Mesendoderm (in vitro differentiated cells): Measurements from ENCODE around the gene SMIM44.

Experiments used
- DNase-seq: peaks from one replicate; pipeline ENCODE4 v3.0.0; 2013
- H2AK5ac ChIP-seq: 2 replicates; pipeline ENCODE4 v1.6.1; 2013; ENCODE audit warnings: low read length, inconsistent platforms
- H2BK120ac ChIP-seq: 2 replicates; pipeline ENCODE4 v1.6.1; 2013; ENCODE audit warnings: low read depth, mild to moderate bottlenecking, low read length, moderate library complexity, mixed read lengths
- H2BK15ac ChIP-seq: replicated peaks from 2 replicates; pipeline ENCODE4 v1.6.1; 2013; ENCODE audit warnings: low read depth, mild to moderate bottlenecking, moderate library complexity
- H2BK5ac ChIP-seq: 2 replicates; pipeline ENCODE4 v1.6.1; 2013; ENCODE audit warnings: low read length, inconsistent platforms
- H3K18ac ChIP-seq: 2 replicates; pipeline ENCODE4 v1.6.1; 2013; ENCODE audit warnings: mild to moderate bottlenecking, low read length, mixed read lengths
- H3K23ac ChIP-seq: one replicate; pipeline ENCODE4 v1.6.1; 2013; ENCODE audit warnings: low read length
- H3K27ac ChIP-seq: 2 replicates; pipeline ENCODE4 v1.5.1; 2013; ENCODE audit warnings: low read depth, mild to moderate bottlenecking, inconsistent platforms, low read length, moderate library complexity
- H3K27me3 ChIP-seq: 2 replicates; pipeline ENCODE4 v1.6.1; 2013; ENCODE audit warnings: low read length, control low read depth, mild to moderate bottlenecking, inconsistent platforms; ENCODE audit not compliant: insufficient read depth, poor library complexity
- H3K36me3 ChIP-seq: 2 replicates; pipeline ENCODE4 v1.6.1; 2013; ENCODE audit warnings: low read length, inconsistent platforms; ENCODE audit not compliant: control insufficient read depth, insufficient read depth
- H3K4ac ChIP-seq: one replicate; pipeline ENCODE4 v1.6.1; 2013; ENCODE audit warnings: low read depth, mild to moderate bottlenecking, low read length, moderate library complexity
- H3K4me1 ChIP-seq: 2 replicates; pipeline ENCODE4 v1.6.1; 2013; ENCODE audit warnings: low read depth, low read length, inconsistent platforms; ENCODE audit not compliant: control insufficient read depth
- H3K4me2 ChIP-seq: 2 replicates; pipeline ENCODE4 v1.6.1; 2013; ENCODE audit warnings: low read length
- H3K4me3 ChIP-seq: 2 replicates; pipeline ENCODE4 v1.5.1; 2013; ENCODE audit warnings: mild to moderate bottlenecking, low read length
- H3K56ac ChIP-seq: one replicate; pipeline ENCODE4 v1.6.1; 2013; ENCODE audit warnings: low read length
- H3K79me1 ChIP-seq: 2 replicates; pipeline ENCODE4 v1.6.1; 2013; ENCODE audit warnings: low read length, inconsistent platforms
- H3K79me2 ChIP-seq: 2 replicates; pipeline ENCODE4 v1.6.1; 2013; ENCODE audit warnings: mild to moderate bottlenecking, low read length; ENCODE audit not compliant: control insufficient read depth, insufficient read depth
- H3K9ac ChIP-seq: 2 replicates; pipeline ENCODE4 v1.6.1; 2013; ENCODE audit warnings: low read length, inconsistent platforms
- H4K5ac ChIP-seq: one replicate; pipeline ENCODE4 v1.6.1; 2013; ENCODE audit warnings: low read length
- H4K8ac ChIP-seq: one replicate; pipeline ENCODE4 v1.6.1; 2013; ENCODE audit warnings: low read depth, mild to moderate bottlenecking, control low read depth, low read length, moderate library complexity
- WGBS: extraction: QIAGEN DNeasy Blood & Tissue Kit; methylation state at CpG from one replicate; pipeline ENCODE4 v1.1.7; 2013; ENCODE audit warnings: low lambda C conversion rate, missing lambda C conversion rate; ENCODE audit not compliant: insufficient coverage; ENCODE audit errors: extremely low coverage; 5-methylcytosine and 5-hydroxymethylcytosine counted together

Gene SMIM44

DNA sequence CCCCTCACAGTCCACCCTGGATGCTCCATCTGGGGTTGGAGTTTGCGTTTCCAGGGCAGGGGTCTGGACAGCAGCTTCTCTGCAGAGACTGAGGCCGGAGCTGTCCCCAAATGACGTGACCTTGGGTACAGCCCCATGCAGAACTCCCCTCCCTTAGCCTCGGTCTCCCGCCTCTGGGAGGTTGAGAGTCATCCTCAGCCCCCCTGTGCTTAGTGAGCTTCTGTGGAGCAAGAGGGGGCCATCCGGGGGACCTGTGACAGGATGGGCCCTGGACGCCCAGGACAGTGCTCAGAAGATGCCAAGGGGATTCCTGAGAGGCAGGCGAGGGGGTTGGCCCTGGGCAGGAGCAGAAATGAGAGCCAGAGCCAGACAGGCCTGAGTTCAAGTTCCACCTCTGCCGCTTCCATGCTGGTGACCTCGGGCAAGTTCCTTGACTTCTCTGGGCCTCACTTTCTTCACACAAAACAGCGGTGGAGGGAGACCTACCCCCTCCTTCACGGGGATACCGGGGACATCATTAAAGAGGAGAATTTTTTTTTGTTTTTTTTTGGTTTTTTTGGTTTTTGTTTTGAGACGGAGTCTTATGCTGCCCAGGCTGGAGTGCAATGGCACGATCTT is 23.2 kb downstream of the SMIM44 start:
- Histone ChIP-seq H3K4me2 (no peak overlapping the region), H3K18ac (no peak overlapping the region), H2BK120ac (no peak overlapping the region), H3K79me1 (no peaks in the 10 kb centered on the region), H3K27ac (no peak overlapping the region), H3K27me3 (no peaks in the 10 kb centered on the region), H3K4me3 (no peak overlapping the region), H2AK5ac (no peak overlapping the region), H2BK15ac (no peak overlapping the region), H3K56ac (peak overlapping the region; percentile 28), H3K4me1 (peaks cover 6% of the 10 kb centered on the region), H3K79me2 (no peaks in the 10 kb centered on the region), H4K5ac (no peak overlapping the region), H4K8ac (no peak overlapping the region), H2BK5ac (peak overlapping the region; percentile 16), H3K23ac (no peak overlapping the region), H3K36me3 (no peaks in the 10 kb centered on the region), H3K4ac (peak overlapping the region; percentile 49), H3K9ac (peak overlapping the region; percentile 2)
- WGBS = no CpG with 5 or more reads among the region's 15 CpGs
- no peak for DNase-seq

- Histone ChIP-seq H3K23ac (peak overlapping the region; percentile 73), H3K4me2 (peak overlapping the region; percentile 61), H3K79me1 (no peaks in the 10 kb centered on the region), H3K56ac (peak overlapping the region; percentile 94), H4K8ac (no peak overlapping the region), H3K79me2 (no peaks in the 10 kb centered on the region), H3K27ac (no peak overlapping the region), H4K5ac (peak overlapping the region; percentile 13), H2BK5ac (peak overlapping the region; percentile 90), H3K4me3 (no peak overlapping the region), H3K4ac (peak overlapping the region; percentile 76), H3K18ac (peak overlapping the region; percentile 51), H2AK5ac (peak overlapping the region; percentile 67), H3K4me1 (peaks cover 6% of the 10 kb centered on the region), H3K27me3 (no peaks in the 10 kb centered on the region), H3K36me3 (no peaks in the 10 kb centered on the region), H2BK120ac (peak overlapping the region; percentile 9), H2BK15ac (no peak overlapping the region), H3K9ac (peak overlapping the region; percentile 60)
- WGBS = no CpG with 5 or more reads among the region's 26 CpGs
- peak; percentile 95 for DNase-seq
These were observed 24.0 kb downstream of the SMIM44 start for GRCh38 chr19:3459089-3459881.

- DNase-seq = peak; percentile 63
- H3K27ac ChIP-seq = peak overlapping the region; percentile 61
- H3K4me1 ChIP-seq = peaks cover 6% of the 10 kb centered on the region
- no peaks in the 10 kb centered on the region for H3K79me1 ChIP-seq
- peak overlapping the region; percentile 76 for H3K4ac ChIP-seq
- no peaks in the 10 kb centered on the region for H3K27me3 ChIP-seq
- H4K5ac ChIP-seq = no peak overlapping the region
- H2BK120ac ChIP-seq = no peak overlapping the region
- no peak overlapping the region for H4K8ac ChIP-seq
- peak overlapping the region; percentile 78 for H2AK5ac ChIP-seq
- no peak overlapping the region for H3K4me3 ChIP-seq
- peak overlapping the region; percentile 94 for H3K56ac ChIP-seq
- no peak overlapping the region for H2BK15ac ChIP-seq
- no CpG with 5 or more reads among the region's 19 CpGs for WGBS
- H2BK5ac ChIP-seq = peak overlapping the region; percentile 94
- peak overlapping the region; percentile 6 for H3K4me2 ChIP-seq
- no peaks in the 10 kb centered on the region for H3K36me3 ChIP-seq
- H3K23ac ChIP-seq = no peak overlapping the region
- peak overlapping the region; percentile 60 for H3K9ac ChIP-seq
- peak overlapping the region; percentile 29 for H3K18ac ChIP-seq
- H3K79me2 ChIP-seq = no peaks in the 10 kb centered on the region
These were observed 24.8 kb downstream of the SMIM44 start for GRCh38 chr19:3458229-3459088.

DNA sequence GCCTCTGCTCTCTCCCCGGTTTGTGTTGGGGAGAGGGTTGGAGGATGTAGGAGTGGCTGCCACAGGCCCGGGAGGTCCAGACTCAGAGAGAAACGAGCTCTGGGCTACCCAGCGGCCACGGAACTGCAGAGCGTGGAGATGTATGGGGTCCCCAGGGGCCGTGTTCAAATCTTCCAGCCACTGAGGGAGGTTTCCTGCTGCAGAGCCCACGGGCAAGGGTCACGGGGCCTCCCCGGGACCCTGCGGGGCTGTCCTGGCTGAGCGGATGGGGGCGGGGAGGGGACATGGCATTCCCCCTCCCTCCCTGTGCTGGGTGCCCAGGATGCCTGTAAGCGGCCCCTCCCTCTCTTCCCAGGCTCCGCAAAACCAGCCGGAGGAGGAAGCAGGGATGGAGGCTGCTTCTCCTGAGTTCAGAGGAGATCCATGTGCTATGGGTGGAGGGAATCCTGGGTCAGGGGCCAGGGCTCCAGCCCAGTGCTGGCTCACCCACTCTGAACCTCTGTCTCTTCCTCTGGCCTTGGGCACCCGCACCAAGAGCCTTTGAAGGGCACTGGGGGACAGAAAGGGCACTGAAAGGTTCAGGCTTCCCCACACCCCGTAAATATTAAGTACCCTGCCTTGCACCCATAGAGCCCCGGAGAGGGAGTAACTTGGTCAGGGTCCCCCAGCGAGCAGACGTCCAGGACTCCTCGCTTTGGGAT is 25.6 kb downstream of the SMIM44 start:
- Histone ChIP-seq H2BK5ac (no peak overlapping the region), H2BK120ac (no peak overlapping the region), H3K56ac (peak overlapping the region; percentile 50), H3K27ac (peak overlapping the region; percentile 29), H3K4me3 (no peak overlapping the region), H3K79me2 (no peaks in the 10 kb centered on the region), H4K5ac (no peak overlapping the region), H3K36me3 (no peaks in the 10 kb centered on the region), H3K23ac (no peak overlapping the region), H2AK5ac (no peak overlapping the region), H3K18ac (peak overlapping the region; percentile 18), H3K79me1 (no peaks in the 10 kb centered on the region), H3K4me1 (peaks cover 6% of the 10 kb centered on the region), H3K27me3 (no peaks in the 10 kb centered on the region), H2BK15ac (no peak overlapping the region), H4K8ac (no peak overlapping the region), H3K4me2 (no peak overlapping the region), H3K9ac (peak overlapping the region; percentile 14), H3K4ac (no peak overlapping the region)
- no CpG with 5 or more reads among the region's 22 CpGs for WGBS
- peak; percentile 80 for DNase-seq

DNA sequence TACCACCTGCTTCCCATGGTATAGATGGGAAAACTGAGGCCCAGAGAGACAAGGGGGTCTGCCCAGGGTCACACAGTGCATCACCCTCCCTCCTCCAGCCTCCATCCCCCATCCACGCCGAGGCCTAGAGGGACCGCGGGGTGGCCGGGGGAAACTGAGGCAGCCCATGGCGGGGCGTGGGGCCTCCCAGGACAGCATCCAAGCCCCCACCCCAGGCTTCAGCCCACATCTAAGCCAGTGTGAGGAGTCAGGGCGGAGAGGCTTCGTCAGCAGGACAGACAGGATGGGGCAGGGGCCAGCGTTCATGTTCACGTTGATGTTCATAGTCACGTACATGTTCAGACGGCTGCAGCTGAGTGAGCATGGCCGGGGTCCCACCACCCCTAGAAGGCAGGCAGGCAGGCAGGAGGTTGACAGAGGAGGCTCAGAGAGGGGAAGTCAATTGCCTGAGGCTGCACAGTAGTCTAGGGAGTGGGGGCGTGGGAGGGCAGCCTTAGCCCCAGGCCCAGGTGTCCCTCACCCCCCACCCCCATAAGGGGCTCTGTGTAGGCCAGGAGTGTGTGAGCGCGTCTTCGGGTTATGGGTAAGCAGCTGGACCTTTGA is 26.2 kb downstream of the SMIM44 start:
- H2BK15ac ChIP-seq = no peak overlapping the region
- no peaks in the 10 kb centered on the region for H3K27me3 ChIP-seq
- H3K18ac ChIP-seq = no peak overlapping the region
- H3K4me2 ChIP-seq = no peak overlapping the region
- no peak for DNase-seq
- no peaks in the 10 kb centered on the region for H3K79me1 ChIP-seq
- H3K4me1 ChIP-seq = peaks cover 6% of the 10 kb centered on the region
- H2BK120ac ChIP-seq = no peak overlapping the region
- no CpG with 5 or more reads among the region's 18 CpGs for WGBS
- peak overlapping the region; percentile 36 for H2AK5ac ChIP-seq
- no peak overlapping the region for H2BK5ac ChIP-seq
- no peak overlapping the region for H3K27ac ChIP-seq
- no peaks in the 10 kb centered on the region for H3K79me2 ChIP-seq
- no peak overlapping the region for H3K4me3 ChIP-seq
- H3K9ac ChIP-seq = no peak overlapping the region
- no peak overlapping the region for H4K5ac ChIP-seq
- no peak overlapping the region for H3K4ac ChIP-seq
- H4K8ac ChIP-seq = no peak overlapping the region
- no peak overlapping the region for H3K23ac ChIP-seq
- H3K36me3 ChIP-seq = no peaks in the 10 kb centered on the region
- peak overlapping the region; percentile 50 for H3K56ac ChIP-seq
